Mucosa of descending colon (tissue), 3 donors: Measurements from ENCODE around the gene BAG5. TPM values are rescaled to one million over a fixed set of nuclear protein-coding genes. Genes with fewer than 3 reads are reported as not detected.

Source experiments
- ATAC-seq: fragments of 200-7000 bp; cut with Tn5 transposase; one replicate; pipeline ENCODE4 v1.9.1; 2020; ENCODE audit warnings: mild to moderate bottlenecking, moderate library complexity
- DNase-seq, 3 donors: peaks; one replicate each; pipeline ENCODE4 v3.0.0-alpha.2; 2020
- H3K36me3 ChIP-seq: fragments of 200-600 bp; one replicate; pipeline ENCODE4 v1.8.0; 2021; ENCODE audit warnings: low read depth, mild to moderate bottlenecking
- H3K4me1 ChIP-seq: fragments of 200-600 bp; one replicate; pipeline ENCODE4 v1.8.0; 2021; ENCODE audit warnings: low read depth, mild to moderate bottlenecking
- H3K4me3 ChIP-seq: fragments of 200-600 bp; one replicate; pipeline ENCODE4 v1.8.0; 2021; ENCODE audit warnings: mild to moderate bottlenecking
- H3K9me3 ChIP-seq: fragments of 200-600 bp; one replicate; pipeline ENCODE4 v1.8.0; 2021; ENCODE audit warnings: mild to moderate bottlenecking
- intact Hi-C, 2 donors: fragments of 100-400 bp; cut with DNase I in 1 of 2; cut with micrococcal nuclease in 1 of 2; formaldehyde crosslinking; loops; one replicate each; pipeline versions ENCODE4 v1.11.0 to v1.11.1; 2022; cut with DNase I, micrococcal nuclease
- total RNA-seq, 3 donors: library from RNA; stranded (reverse); fragmentation: NEBNext Ultra II Directional in 2 of 3; extraction: Animal tissue kit (Norgen Biotek cat#: 25700) in 2 of 3; gene quantifications; one replicate each; pipeline versions ENCODE4 v1.2.1 to v1.2.4, GENCODE V29; 2021 to 2023
- TF ChIP-seq, protein P1 (sequence below): fragments of 200-600 bp; IDR thresholded peaks from one replicate; pipeline ENCODE4 v1.8.0; 2022; ENCODE audit warnings: antibody characterized with exemption, mild to moderate bottlenecking
- donor health status: DM: no; HTN: no; CAD: no; lungs with moderate emphysema.
- donor health status: DM: no; HTN: no; CAD: no.
- donor health status: DM: no; HTN: yes; CAD: no.

Gene BAG5
- total RNA-seq, 3 donors from 2014 or later = 26.1 to 29.9 (median 28.0) TPM

DNA sequence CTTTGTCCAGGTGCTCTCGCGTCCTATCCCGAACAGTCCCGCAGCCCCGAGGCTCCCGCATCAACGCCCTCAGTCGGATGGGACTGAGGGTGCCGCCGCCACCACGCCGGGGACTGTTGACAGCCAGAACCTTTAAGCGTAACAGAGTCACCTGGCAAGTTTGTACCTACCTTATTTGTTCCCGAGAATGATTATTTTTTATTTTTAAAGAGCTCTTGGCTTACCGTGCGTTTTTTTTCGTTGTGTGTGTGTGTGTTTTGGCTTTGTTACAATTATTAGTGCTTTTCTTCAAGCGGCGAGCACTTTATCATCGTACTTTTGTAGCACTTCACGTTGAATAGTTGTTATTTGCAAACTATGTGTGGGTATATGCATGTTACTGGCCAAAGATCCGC, 766 bp upstream of the BAG5 start:
- no peak for ATAC-seq
- Histone ChIP-seq H3K9me3 (no peaks in the 10 kb centered on the region), H3K4me3 (peak overlapping the region; percentile 97), H3K36me3 (no peaks in the 10 kb centered on the region), H3K4me1 (peaks cover 22% of the 10 kb centered on the region)
- TF ChIP-seq, protein P1, sequence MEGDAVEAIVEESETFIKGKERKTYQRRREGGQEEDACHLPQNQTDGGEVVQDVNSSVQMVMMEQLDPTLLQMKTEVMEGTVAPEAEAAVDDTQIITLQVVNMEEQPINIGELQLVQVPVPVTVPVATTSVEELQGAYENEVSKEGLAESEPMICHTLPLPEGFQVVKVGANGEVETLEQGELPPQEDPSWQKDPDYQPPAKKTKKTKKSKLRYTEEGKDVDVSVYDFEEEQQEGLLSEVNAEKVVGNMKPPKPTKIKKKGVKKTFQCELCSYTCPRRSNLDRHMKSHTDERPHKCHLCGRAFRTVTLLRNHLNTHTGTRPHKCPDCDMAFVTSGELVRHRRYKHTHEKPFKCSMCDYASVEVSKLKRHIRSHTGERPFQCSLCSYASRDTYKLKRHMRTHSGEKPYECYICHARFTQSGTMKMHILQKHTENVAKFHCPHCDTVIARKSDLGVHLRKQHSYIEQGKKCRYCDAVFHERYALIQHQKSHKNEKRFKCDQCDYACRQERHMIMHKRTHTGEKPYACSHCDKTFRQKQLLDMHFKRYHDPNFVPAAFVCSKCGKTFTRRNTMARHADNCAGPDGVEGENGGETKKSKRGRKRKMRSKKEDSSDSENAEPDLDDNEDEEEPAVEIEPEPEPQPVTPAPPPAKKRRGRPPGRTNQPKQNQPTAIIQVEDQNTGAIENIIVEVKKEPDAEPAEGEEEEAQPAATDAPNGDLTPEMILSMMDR = no peak
- DNase-seq = no peak
- intact Hi-C loops = no loop called here

DNA sequence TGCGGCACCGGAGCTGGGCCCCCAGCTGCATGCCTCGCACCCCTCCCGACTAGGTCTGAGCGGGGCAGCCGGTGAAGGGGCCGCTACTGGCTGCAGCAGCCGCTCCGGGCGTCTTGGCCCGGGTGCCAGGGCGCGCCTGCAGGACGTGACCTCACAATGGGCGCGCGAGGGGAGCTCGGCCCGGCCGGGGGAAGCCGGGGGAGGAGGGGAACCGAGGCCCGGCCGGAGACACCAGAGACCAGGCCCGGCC, 353 bp downstream of the BAG5 start:
- H3K4me1 ChIP-seq = peaks cover 22% of the 10 kb centered on the region
- DNase-seq = no peak
- ATAC-seq = no peak
- no peaks in the 10 kb centered on the region for H3K9me3 ChIP-seq
- intact Hi-C loops = no loop called here
- H3K4me3 ChIP-seq = peak overlapping the region; percentile 97
- TF ChIP-seq, protein P1 = no peak
- H3K36me3 ChIP-seq = no peaks in the 10 kb centered on the region

DNA sequence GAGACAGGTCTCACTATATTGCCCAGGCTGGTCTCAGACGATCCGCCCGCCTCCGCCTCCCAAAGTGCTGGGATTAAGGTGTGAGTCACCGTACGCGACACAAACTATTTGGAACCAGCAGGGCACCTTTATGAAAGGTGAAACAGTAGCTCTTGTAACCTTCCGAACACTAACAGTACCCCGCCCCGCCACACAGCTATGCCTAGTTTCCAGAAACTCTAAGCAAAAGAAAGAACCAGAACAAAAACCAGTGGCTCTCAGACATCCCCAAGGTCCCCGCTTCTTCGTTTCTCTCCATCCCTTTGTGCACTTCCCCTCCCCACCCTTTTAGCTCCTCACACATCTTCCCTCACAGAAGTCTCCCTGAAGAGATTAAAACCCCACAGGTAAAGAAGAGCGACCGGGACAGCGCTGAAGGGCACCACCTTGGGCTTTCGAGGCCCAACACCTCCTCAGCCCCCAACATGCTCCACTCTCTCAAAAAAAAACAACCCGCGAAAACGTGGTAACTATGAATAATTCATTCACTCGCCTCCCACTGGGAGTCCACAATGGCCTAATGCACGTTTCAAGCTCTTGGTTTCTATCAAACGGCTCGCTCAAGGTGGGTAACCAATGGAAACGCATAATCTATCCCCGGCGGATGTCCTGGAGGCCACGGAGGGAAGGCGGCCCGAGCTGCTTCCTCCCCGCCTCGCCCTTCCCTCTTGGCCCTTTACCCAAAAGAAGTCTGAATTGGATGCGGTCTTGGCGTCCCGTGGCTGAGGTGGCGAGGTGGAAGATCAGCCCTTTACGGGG, 877 bp downstream of the BAG5 start:
- TF ChIP-seq, protein P1 = no peak

DNA sequence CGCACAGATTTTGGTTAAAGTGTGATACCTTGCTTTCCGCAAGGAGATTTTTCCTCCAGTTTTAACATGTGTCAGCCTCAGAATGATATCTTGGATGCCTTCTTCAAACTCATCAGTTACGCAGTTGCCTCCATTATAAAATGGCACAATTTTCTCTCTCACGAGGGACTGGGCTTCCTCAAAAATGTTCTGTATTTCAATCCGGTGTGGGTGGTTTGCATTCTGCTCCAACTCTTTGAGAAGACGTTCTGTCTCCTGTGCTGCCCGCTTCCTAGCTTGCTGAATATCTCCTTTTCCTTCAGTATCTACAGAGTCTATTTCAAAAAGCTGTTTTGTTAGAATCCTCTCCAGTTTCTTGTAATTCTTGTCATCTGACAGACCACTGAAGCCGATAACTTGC, 1.8 kb downstream of the BAG5 start:
- intact Hi-C loops = no loop called here

More for the DNA sequence above, 877 bp downstream of the BAG5 start:
- H3K36me3 ChIP-seq = no peaks in the 10 kb centered on the region
- H3K9me3 ChIP-seq = no peaks in the 10 kb centered on the region
- intact Hi-C loops = no loop called here
- H3K4me3 ChIP-seq = peak overlapping the region; percentile 97
- H3K4me1 ChIP-seq = peaks cover 22% of the 10 kb centered on the region
- DNase-seq = peak in 1 of 3 donors; percentile 48
- peak; percentile 51 for ATAC-seq

DNA sequence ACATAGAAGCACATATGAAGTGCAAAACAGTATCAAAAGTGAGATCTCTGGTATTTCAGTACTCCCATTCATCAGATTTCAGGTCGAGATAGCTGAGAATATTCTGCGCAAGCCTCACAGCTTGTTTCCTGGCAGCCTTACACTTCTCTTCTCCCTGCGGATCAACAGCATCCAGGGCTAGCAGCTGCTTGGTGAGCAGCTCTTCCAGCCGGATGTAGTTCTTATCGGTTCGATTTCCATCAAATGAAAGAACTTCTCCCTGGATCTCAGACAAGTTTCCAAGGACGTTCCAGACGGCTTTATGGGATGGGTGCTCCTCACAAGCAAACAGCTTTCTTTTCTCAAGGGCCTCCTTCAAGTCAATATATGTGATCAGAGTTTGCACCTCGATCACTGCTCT, 2.7 kb downstream of the BAG5 start:
- Histone ChIP-seq H3K36me3 (no peaks in the 10 kb centered on the region), H3K4me3 (no peak overlapping the region), H3K4me1 (peaks cover 22% of the 10 kb centered on the region), H3K9me3 (no peaks in the 10 kb centered on the region)
- TF ChIP-seq, protein P1 = no peak
- DNase-seq = no peak
- intact Hi-C loops = loop anchor here in 1 of 2 donors (10.0 kb wide), 1 partner anchor 55 kb away; no protein-coding TSS in a partner anchor
- no peak for ATAC-seq

More for the DNA sequence above, 1.8 kb downstream of the BAG5 start:
- no peak for DNase-seq
- Histone ChIP-seq H3K4me1 (peaks cover 22% of the 10 kb centered on the region), H3K36me3 (no peaks in the 10 kb centered on the region), H3K4me3 (no peak overlapping the region), H3K9me3 (no peaks in the 10 kb centered on the region)
- ATAC-seq = no peak
- TF ChIP-seq, protein P1 = no peak
